Measurements from ENCODE around the gene COL5A3. TPM values are rescaled to one million over a fixed set of nuclear protein-coding genes. Genes with fewer than 3 reads are reported as not detected.

The COL5A3 gene
- total and polyA plus RNA-seq, 12 donors = 0.61 to 26.2 (median 6.8) TPM

DNA sequence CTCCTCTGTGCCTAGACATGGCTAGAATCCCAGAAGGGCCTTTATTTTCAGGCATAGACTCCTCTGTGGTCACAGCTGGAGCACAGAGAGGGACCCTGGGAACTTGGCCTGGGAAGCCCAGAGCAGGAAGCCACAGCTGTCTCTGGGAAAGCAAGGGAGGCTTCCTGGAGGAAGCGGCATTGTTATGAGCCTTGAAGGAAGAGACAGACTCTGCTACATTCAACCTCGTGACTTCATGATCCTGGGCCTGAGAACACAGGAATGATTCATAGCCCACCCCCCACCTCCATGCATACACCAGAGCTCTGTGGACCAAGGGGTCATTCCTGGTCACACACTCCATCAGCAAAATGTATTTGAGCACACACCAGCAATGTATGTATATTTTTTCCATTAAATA is 11.6 kb upstream of the COL5A3 start:
- WGBS, 4 donors = 79 to 94% (median 91%) methylated on average over 2 of the region's 2 CpGs
- no peak overlapping the region for H3K27ac ChIP-seq
- no peak overlapping the region for H3K4me3 ChIP-seq
- intact Hi-C loops (cut with DNase I) = no loop called here
- TF ChIP-seq POLR2A (IDR thresholded peaks at IDR 0.05) (no peak), CTCF (IDR thresholded peaks at IDR 0.05) (no peak)
- no peaks in the 10 kb centered on the region for H3K27me3 ChIP-seq
- no peaks in the 10 kb centered on the region for H3K9me3 ChIP-seq (replicated peaks in 1 of 3)
- no peaks in the 10 kb centered on the region for H3K36me3 ChIP-seq (replicated peaks in 1 of 2)
- DNase-seq = no peak
- no peaks in the 10 kb centered on the region for H3K4me1 ChIP-seq (replicated peaks in 1 of 2)

- 83 to 89% (median 86%) methylated on average over 20 to 23 of the region's 23 CpGs for WGBS, 4 donors
- intact Hi-C loops (cut with DNase I) = no loop called here
- Histone ChIP-seq H3K27me3 (no peaks in the 10 kb centered on the region), H3K36me3 (replicated peaks in 1 of 2) (no peaks in the 10 kb centered on the region), H3K4me1 (replicated peaks in 1 of 2) (no peaks in the 10 kb centered on the region), H3K4me3 (no peak overlapping the region), H3K27ac (no peak overlapping the region), H3K9me3 (replicated peaks in 1 of 3) (no peaks in the 10 kb centered on the region)
- DNase-seq = no peak
- TF ChIP-seq CTCF (IDR thresholded peaks at IDR 0.05) (no peak), POLR2A (IDR thresholded peaks at IDR 0.05) (no peak)
Observed at GRCh38 chr19:10021446-10021845, 11.1 kb upstream of the COL5A3 start.

DNA sequence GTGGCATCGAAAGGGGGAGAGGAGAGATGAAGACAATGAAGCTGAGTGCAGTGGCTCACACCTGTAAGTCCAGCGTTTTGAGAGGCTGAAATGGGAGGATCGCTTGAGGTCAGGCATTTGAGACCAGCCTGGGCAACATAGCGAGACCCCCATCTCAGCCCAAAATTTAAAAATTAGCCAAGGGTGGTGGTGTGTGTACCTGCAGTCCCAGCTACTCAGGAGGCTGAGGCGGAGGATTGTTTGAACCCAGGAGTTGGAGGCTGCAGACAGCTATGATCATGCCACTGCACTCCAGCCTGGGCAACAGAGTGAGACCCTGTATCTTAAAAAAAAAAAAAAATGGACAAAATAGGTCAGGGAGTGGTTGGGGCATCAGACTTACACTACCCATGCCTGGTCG is 10.5 kb upstream of the COL5A3 start:
- Histone ChIP-seq H3K9me3 (replicated peaks in 1 of 3) (no peaks in the 10 kb centered on the region), H3K4me3 (no peak overlapping the region), H3K27me3 (no peaks in the 10 kb centered on the region), H3K27ac (no peak overlapping the region), H3K4me1 (replicated peaks in 1 of 2) (no peaks in the 10 kb centered on the region), H3K36me3 (replicated peaks in 1 of 2) (no peaks in the 10 kb centered on the region)
- WGBS, 4 donors = 74 to 84% (median 76%) methylated on average over 6 of the region's 6 CpGs
- TF ChIP-seq POLR2A (IDR thresholded peaks at IDR 0.05) (no peak), CTCF (IDR thresholded peaks at IDR 0.05) (no peak)
- DNase-seq = no peak
- intact Hi-C loops (cut with DNase I) = no loop called here

DNA sequence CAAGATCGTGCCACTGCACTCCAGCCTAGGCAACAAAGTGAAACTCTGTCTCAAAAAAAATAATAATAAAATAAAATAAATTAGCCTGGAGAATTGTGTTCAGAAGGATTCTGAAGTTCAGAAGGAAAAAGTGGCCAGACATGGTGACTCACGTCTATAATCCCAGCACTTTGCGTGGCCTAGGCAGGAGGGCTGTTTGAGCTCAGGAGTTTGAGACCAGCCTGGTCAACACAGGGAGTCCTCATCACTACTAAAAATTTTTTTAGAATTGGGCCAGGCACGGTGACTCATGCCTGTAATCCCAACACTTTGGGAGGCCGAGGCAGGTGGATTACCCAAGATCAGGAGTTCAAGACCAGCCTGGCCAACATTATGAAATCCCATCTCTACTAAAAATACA is 8.9 kb upstream of the COL5A3 start:
- 84 to 90% (median 88%) methylated on average over 5 of the region's 5 CpGs for WGBS, 4 donors
- Histone ChIP-seq H3K27me3 (no peaks in the 10 kb centered on the region), H3K27ac (no peak overlapping the region), H3K9me3 (replicated peaks in 1 of 3) (no peaks in the 10 kb centered on the region), H3K4me3 (no peak overlapping the region), H3K4me1 (replicated peaks in 1 of 2) (no peaks in the 10 kb centered on the region), H3K36me3 (replicated peaks in 1 of 2) (no peaks in the 10 kb centered on the region)
- intact Hi-C loops (cut with DNase I) = no loop called here
- TF ChIP-seq CTCF (IDR thresholded peaks at IDR 0.05) (no peak), POLR2A (IDR thresholded peaks at IDR 0.05) (no peak)
- DNase-seq = no peak
